Measurements from ENCODE around the gene DOP1A.

GRCh38 chr6:83192871-83193746 is 125.6 kb downstream of the DOP1A start, which contains the start of the genes PGM3 and RWDD2A:
- TF ChIP-seq POLR2A (IDR thresholded peaks at IDR 0.05) (peak; percentile 75 to 84), CTCF (IDR thresholded peaks at IDR 0.05) (no peak)

Data from Peyer's patch (tissue), 4 donors.